Measurements from ENCODE around the gene DYNC2LI1. TPM values are rescaled to one million over a fixed set of nuclear protein-coding genes. Genes with fewer than 3 reads are reported as not detected.

The DYNC2LI1 gene
- total and polyA plus RNA-seq, 2 donors: 17.3 to 26.4 TPM

DNA sequence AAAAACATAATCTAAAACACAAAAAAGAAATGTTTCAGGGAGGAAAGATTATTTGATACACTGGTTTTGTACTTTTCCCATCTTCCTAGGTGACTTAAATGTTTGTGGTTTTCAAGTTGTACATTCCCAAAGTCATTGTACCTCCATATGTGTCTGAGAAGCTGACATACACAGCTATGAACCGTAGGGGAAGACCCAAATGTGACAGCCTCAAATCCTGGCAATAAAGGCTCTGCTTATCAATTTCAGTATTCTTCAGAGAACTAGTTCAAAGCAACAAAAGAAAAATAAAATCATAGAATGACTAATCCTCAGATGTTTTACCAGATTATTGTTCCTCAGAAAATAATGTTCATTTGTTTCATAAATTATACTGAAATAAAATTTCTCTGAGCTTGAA lies 2.5 kb downstream of the DYNC2LI1 start:
- Histone ChIP-seq H3K9me3 (ENCODE audit: control insufficient read depth in 2 of 2, insufficient read depth in 1 of 2, low read length in 1 of 2) (no peaks in the 10 kb centered on the region), H3K4me1 (ENCODE audit: control insufficient read depth in 2 of 2, insufficient read depth in 2 of 2, low read length in 2 of 2) (peaks cover 2 to 7% of the 10 kb centered on the region in 2 donors), H3K27ac (ENCODE audit: low read depth in 1 of 2, low read length in 1 of 2) (no peak overlapping the region), H3K4me3 (ENCODE audit: low read length in 2 of 2) (no peak overlapping the region), H3K27me3 (ENCODE audit: control insufficient read depth in 2 of 2, insufficient read depth in 1 of 2, low read length in 1 of 2) (no peaks in the 10 kb centered on the region), H3K36me3 (ENCODE audit: control insufficient read depth in 2 of 2, insufficient read depth in 2 of 2, low read length in 1 of 2) (no peaks in the 10 kb centered on the region)
- WGBS: 96% methylated on average over 1 of the region's 1 CpG
- DNase-seq (ENCODE audit: low read depth in 6 of 9, low spot score in 9 of 9): no peak

DNA sequence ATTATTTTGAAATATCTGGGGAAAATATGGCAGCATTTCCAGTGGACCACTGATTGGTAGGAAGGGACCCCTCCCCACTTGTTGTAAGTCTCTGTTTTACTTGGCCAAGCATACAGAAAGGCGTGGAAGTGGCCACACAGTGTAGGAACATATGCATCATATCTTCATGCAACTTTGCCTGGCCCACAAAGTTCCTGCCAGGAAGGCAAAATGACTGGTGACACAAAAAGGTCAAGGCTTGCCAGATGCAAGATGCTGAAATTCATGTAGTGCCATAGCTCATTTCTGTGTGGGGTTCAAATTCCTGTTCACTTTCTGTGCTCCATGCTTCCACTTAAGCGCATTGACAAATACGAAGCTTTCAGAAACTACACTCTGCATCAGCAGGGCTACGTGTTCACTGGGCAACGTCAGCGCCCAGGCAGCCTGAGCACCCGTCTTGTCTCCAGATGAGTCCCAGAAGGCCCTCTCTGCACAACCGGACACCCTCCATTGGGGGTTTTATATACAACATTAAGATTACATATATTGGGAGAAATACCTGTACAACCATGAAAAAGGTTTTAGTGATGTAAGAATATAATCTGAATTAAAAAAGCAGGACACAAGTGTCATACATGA lies 3.6 kb downstream of the DYNC2LI1 start:
- H3K36me3 ChIP-seq (ENCODE audit: control insufficient read depth in 2 of 2, insufficient read depth in 2 of 2, low read length in 1 of 2): no peaks in the 10 kb centered on the region
- no peaks in the 10 kb centered on the region for H3K9me3 ChIP-seq (ENCODE audit: control insufficient read depth in 2 of 2, insufficient read depth in 1 of 2, low read length in 1 of 2)
- H3K27ac ChIP-seq (ENCODE audit: low read depth in 1 of 2, low read length in 1 of 2): no peak overlapping the region
- no peak overlapping the region for H3K4me3 ChIP-seq (ENCODE audit: low read length in 2 of 2)
- peaks cover 2 to 7% of the 10 kb centered on the region in 2 donors for H3K4me1 ChIP-seq (ENCODE audit: control insufficient read depth in 2 of 2, insufficient read depth in 2 of 2, low read length in 2 of 2)
- no peak for DNase-seq (ENCODE audit: low read depth in 6 of 9, low spot score in 9 of 9)
- H3K27me3 ChIP-seq (ENCODE audit: control insufficient read depth in 2 of 2, insufficient read depth in 1 of 2, low read length in 1 of 2): no peaks in the 10 kb centered on the region
- 96% methylated on average over 8 of the region's 8 CpGs for WGBS

DNA sequence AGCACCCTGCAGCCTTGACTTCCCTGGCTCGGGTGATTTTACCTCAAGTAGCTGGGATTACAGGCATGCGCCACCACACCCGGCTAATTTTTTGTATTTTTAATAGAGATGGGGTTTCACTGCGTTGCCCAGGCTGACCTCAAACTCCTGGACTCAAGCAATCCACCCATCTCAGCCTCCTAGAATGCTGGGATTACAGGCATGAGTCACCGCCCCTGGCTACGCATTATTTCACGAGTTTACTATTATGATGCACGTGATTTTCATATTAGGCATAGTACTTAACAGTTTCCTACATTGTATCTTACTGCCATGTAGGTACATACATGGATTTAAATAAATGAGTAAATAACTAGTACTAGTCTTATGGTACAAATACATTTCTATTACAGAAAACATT lies 4.4 kb downstream of the DYNC2LI1 start:
- H3K9me3 ChIP-seq (ENCODE audit: control insufficient read depth in 2 of 2, insufficient read depth in 1 of 2, low read length in 1 of 2): no peaks in the 10 kb centered on the region
- WGBS: 98% methylated on average over 8 of the region's 8 CpGs

DNA sequence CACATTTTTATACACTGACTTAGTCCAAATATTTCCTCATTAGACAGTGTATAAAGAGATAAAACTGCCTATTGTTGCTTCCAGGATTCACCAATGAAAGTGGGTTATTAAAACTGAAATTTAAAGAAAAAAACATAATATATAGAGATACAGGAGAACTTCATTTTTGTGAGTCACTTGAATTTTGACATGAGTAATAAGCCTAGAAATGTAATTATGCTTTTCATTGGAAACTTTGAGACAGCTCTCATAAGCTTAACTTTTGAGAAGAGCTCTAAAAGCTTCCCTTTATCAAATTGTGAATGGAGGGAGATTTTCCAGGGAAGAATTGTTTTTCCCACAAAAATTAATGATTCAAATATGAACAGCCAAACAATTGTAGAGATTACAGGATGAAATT lies 14.1 kb downstream of the DYNC2LI1 start:
- Histone ChIP-seq H3K27me3 (ENCODE audit: control insufficient read depth in 2 of 2, insufficient read depth in 1 of 2, low read length in 1 of 2) (no peaks in the 10 kb centered on the region), H3K36me3 (ENCODE audit: control insufficient read depth in 2 of 2, insufficient read depth in 2 of 2, low read length in 1 of 2) (peaks cover 0 to 3% of the 10 kb centered on the region in 2 donors), H3K27ac (ENCODE audit: low read depth in 1 of 2, low read length in 1 of 2) (no peak overlapping the region), H3K9me3 (ENCODE audit: control insufficient read depth in 2 of 2, insufficient read depth in 1 of 2, low read length in 1 of 2) (no peaks in the 10 kb centered on the region), H3K4me1 (ENCODE audit: control insufficient read depth in 2 of 2, insufficient read depth in 2 of 2, low read length in 2 of 2) (no peaks in the 10 kb centered on the region), H3K4me3 (ENCODE audit: low read length in 2 of 2) (no peak overlapping the region)
- no peak for DNase-seq (ENCODE audit: low read depth in 6 of 9, low spot score in 9 of 9)

More for the DNA sequence above, 4.4 kb downstream of the DYNC2LI1 start:
- H3K27ac ChIP-seq (ENCODE audit: low read depth in 1 of 2, low read length in 1 of 2): no peak overlapping the region
- H3K4me1 ChIP-seq (ENCODE audit: control insufficient read depth in 2 of 2, insufficient read depth in 2 of 2, low read length in 2 of 2): peaks cover 2 to 7% of the 10 kb centered on the region in 2 donors
- H3K36me3 ChIP-seq (ENCODE audit: control insufficient read depth in 2 of 2, insufficient read depth in 2 of 2, low read length in 1 of 2): no peaks in the 10 kb centered on the region
- no peak overlapping the region for H3K4me3 ChIP-seq (ENCODE audit: low read length in 2 of 2)
- no peaks in the 10 kb centered on the region for H3K27me3 ChIP-seq (ENCODE audit: control insufficient read depth in 2 of 2, insufficient read depth in 1 of 2, low read length in 1 of 2)
- DNase-seq (ENCODE audit: low read depth in 6 of 9, low spot score in 9 of 9): no peak

DNA sequence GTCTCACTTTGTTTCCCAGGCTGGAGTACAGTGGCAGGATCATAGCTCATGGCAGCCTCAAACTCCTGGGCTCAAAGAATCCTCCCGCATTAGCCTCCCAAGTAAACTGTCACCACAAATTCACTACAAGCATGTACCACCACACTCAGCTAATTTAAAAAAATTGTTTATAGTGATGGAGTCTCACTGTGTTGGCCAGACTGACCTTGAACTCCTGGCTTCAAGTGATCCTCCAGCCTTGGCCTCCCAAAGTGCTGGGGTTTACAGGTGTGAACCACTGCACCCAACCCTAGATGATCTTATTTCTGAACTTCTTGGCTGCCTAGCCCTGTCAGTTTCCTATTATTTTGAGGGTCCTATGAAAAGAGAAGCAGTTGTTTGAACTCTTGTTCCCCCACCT lies 14.8 kb downstream of the DYNC2LI1 start:
- WGBS: 95% methylated on average over 1 of the region's 1 CpG
- no peaks in the 10 kb centered on the region for H3K9me3 ChIP-seq (ENCODE audit: control insufficient read depth in 2 of 2, insufficient read depth in 1 of 2, low read length in 1 of 2)
- H3K4me1 ChIP-seq (ENCODE audit: control insufficient read depth in 2 of 2, insufficient read depth in 2 of 2, low read length in 2 of 2): no peaks in the 10 kb centered on the region
- no peaks in the 10 kb centered on the region for H3K27me3 ChIP-seq (ENCODE audit: control insufficient read depth in 2 of 2, insufficient read depth in 1 of 2, low read length in 1 of 2)
- DNase-seq (ENCODE audit: low read depth in 6 of 9, low spot score in 9 of 9): no peak
- no peak overlapping the region for H3K4me3 ChIP-seq (ENCODE audit: low read length in 2 of 2)
- peaks cover 0 to 3% of the 10 kb centered on the region in 2 donors for H3K36me3 ChIP-seq (ENCODE audit: control insufficient read depth in 2 of 2, insufficient read depth in 2 of 2, low read length in 1 of 2)
- H3K27ac ChIP-seq (ENCODE audit: low read depth in 1 of 2, low read length in 1 of 2): no peak overlapping the region

DNA sequence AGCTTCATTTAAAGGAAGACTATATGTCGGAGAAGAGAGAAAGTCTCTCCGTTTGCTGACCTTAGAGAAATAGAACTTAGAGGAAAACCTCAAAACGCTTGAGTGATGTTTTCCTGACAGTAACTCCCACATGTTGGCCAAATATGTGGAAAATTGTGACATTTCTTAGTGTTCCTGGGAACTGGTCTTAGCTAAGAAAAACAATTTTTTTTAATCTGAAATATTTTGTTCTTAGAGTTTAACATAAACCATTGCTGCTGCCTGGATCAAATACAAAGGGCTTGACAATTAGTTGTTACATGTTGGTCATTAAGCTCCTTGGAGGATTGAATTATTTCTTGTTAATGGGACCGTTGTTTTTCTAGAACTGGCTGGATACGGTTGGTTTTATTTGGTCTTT lies 16.3 kb downstream of the DYNC2LI1 start:
- Histone ChIP-seq H3K9me3 (ENCODE audit: control insufficient read depth in 2 of 2, insufficient read depth in 1 of 2, low read length in 1 of 2) (no peaks in the 10 kb centered on the region), H3K27me3 (ENCODE audit: control insufficient read depth in 2 of 2, insufficient read depth in 1 of 2, low read length in 1 of 2) (no peaks in the 10 kb centered on the region), H3K4me1 (ENCODE audit: control insufficient read depth in 2 of 2, insufficient read depth in 2 of 2, low read length in 2 of 2) (no peaks in the 10 kb centered on the region), H3K27ac (ENCODE audit: low read depth in 1 of 2, low read length in 1 of 2) (no peak overlapping the region), H3K36me3 (ENCODE audit: control insufficient read depth in 2 of 2, insufficient read depth in 2 of 2, low read length in 1 of 2) (peaks cover 0 to 3% of the 10 kb centered on the region in 2 donors), H3K4me3 (ENCODE audit: low read length in 2 of 2) (no peak overlapping the region)
- DNase-seq (ENCODE audit: low read depth in 6 of 9, low spot score in 9 of 9): no peak
- WGBS: 96% methylated on average over 5 of the region's 5 CpGs

DNA sequence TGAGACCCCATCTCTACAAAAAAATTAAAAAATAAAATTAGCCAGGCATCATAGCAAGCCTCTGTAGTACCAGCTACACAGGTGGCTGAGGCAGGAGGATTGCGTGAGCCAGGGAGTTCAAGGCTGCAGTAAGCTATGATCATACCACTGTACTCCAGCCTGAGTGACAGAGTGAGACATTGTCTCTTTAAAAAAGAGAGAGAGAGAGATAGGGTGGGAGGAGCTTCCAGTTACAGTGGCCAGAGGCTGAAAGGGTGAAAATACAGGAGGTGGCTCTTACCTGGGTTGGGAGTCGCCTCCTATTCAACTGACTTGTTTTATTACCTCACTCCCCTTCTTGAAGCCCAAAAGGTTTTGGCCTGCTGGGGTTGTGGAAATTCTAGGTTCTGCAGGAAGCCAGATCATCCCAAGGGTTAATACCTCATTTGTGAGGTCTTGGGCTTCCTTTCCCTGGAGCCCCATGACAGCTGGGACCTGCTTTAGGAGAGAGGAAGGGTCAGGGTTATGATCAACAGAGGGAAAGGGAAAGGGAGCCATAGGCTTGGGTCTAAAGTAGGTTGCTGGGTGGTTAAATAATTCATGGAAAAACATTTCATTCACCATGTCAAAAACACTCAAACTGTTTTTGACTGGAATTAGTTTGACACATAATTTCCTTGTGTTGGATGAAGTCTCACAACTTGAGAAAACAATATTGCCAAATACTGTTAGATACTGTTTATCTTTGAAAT lies 17.4 kb downstream of the DYNC2LI1 start:
- Histone ChIP-seq H3K9me3 (ENCODE audit: control insufficient read depth in 2 of 2, insufficient read depth in 1 of 2, low read length in 1 of 2) (no peaks in the 10 kb centered on the region), H3K4me1 (ENCODE audit: control insufficient read depth in 2 of 2, insufficient read depth in 2 of 2, low read length in 2 of 2) (no peaks in the 10 kb centered on the region), H3K27ac (ENCODE audit: low read depth in 1 of 2, low read length in 1 of 2) (no peak overlapping the region), H3K36me3 (ENCODE audit: control insufficient read depth in 2 of 2, insufficient read depth in 2 of 2, low read length in 1 of 2) (peaks cover 0 to 3% of the 10 kb centered on the region in 2 donors), H3K4me3 (ENCODE audit: low read length in 2 of 2) (no peak overlapping the region), H3K27me3 (ENCODE audit: control insufficient read depth in 2 of 2, insufficient read depth in 1 of 2, low read length in 1 of 2) (no peaks in the 10 kb centered on the region)
- WGBS: 100% methylated on average over 2 of the region's 2 CpGs
- DNase-seq (ENCODE audit: low read depth in 6 of 9, low spot score in 9 of 9): no peak

DNA sequence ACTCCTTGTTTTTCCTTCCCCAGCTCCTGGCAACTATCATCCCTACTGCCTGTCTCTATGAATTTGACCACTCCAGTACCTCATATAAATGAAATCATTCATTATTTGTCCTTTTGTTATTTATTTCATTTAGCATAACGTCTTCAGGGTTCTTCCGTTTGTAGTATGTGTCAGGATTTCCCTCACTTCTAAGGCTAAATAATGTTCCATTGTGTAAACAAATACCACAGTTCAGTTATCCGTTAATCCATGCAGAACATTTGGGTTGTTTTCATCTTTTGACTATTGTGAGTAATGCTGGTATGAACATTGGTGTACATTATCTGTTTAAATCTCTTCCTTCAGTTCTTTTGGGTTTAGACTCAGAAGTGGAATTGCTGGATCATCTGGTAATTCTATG lies 18.8 kb downstream of the DYNC2LI1 start:
- DNase-seq (ENCODE audit: low read depth in 6 of 9, low spot score in 9 of 9): no peak
- Histone ChIP-seq H3K27me3 (ENCODE audit: control insufficient read depth in 2 of 2, insufficient read depth in 1 of 2, low read length in 1 of 2) (no peaks in the 10 kb centered on the region), H3K27ac (ENCODE audit: low read depth in 1 of 2, low read length in 1 of 2) (no peak overlapping the region), H3K36me3 (ENCODE audit: control insufficient read depth in 2 of 2, insufficient read depth in 2 of 2, low read length in 1 of 2) (peaks cover 0 to 3% of the 10 kb centered on the region in 2 donors), H3K4me3 (ENCODE audit: low read length in 2 of 2) (no peak overlapping the region), H3K4me1 (ENCODE audit: control insufficient read depth in 2 of 2, insufficient read depth in 2 of 2, low read length in 2 of 2) (no peaks in the 10 kb centered on the region), H3K9me3 (ENCODE audit: control insufficient read depth in 2 of 2, insufficient read depth in 1 of 2, low read length in 1 of 2) (no peaks in the 10 kb centered on the region)
- WGBS: 98% methylated on average over 3 of the region's 3 CpGs

DNA sequence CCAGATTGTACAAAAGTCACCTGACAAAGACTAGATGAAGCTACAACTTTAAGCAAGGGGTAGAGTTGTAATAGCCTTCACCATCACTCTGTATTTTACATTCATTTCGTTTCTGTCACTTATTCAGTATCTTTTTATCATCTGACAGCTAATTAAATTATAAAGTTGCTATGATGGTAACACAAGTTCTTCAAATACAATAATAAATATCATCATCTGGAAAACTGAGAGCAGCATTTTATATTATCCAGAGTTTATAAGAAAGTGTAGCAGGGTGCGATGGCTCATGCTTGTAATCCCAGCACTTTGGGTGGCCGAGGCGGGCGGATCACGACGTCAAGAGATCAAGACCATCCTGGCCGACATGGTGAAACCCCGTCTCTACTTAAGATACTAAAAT lies 21.1 kb downstream of the DYNC2LI1 start:
- no peak overlapping the region for H3K4me3 ChIP-seq (ENCODE audit: low read length in 2 of 2)
- WGBS: over 99% methylated on average over 9 of the region's 9 CpGs
- DNase-seq (ENCODE audit: low read depth in 6 of 9, low spot score in 9 of 9): no peak
- H3K27ac ChIP-seq (ENCODE audit: low read depth in 1 of 2, low read length in 1 of 2): no peak overlapping the region
- no peaks in the 10 kb centered on the region for H3K9me3 ChIP-seq (ENCODE audit: control insufficient read depth in 2 of 2, insufficient read depth in 1 of 2, low read length in 1 of 2)
- no peaks in the 10 kb centered on the region for H3K27me3 ChIP-seq (ENCODE audit: control insufficient read depth in 2 of 2, insufficient read depth in 1 of 2, low read length in 1 of 2)
- no peaks in the 10 kb centered on the region for H3K4me1 ChIP-seq (ENCODE audit: control insufficient read depth in 2 of 2, insufficient read depth in 2 of 2, low read length in 2 of 2)
- peaks cover 0 to 3% of the 10 kb centered on the region in 2 donors for H3K36me3 ChIP-seq (ENCODE audit: control insufficient read depth in 2 of 2, insufficient read depth in 2 of 2, low read length in 1 of 2)

Data from thymus (tissue), 11 donors.